Bladder microvascular endothelial cell (primary cell): Measurements from ENCODE around the gene PKD1. TPM values are rescaled to one million over a fixed set of nuclear protein-coding genes. Genes with fewer than 3 reads are reported as not detected.

Experiments used
- total RNA-seq: library from RNA; depleted of rRNA; stranded (reverse); fragments of >200 nt; gene quantifications from 2 replicates; pipeline ENCODE4 v1.2.3, GENCODE V29; 2014

PKD1 gene
- total RNA-seq: 36.4 and 82.1 TPM in 2 replicates

DNA sequence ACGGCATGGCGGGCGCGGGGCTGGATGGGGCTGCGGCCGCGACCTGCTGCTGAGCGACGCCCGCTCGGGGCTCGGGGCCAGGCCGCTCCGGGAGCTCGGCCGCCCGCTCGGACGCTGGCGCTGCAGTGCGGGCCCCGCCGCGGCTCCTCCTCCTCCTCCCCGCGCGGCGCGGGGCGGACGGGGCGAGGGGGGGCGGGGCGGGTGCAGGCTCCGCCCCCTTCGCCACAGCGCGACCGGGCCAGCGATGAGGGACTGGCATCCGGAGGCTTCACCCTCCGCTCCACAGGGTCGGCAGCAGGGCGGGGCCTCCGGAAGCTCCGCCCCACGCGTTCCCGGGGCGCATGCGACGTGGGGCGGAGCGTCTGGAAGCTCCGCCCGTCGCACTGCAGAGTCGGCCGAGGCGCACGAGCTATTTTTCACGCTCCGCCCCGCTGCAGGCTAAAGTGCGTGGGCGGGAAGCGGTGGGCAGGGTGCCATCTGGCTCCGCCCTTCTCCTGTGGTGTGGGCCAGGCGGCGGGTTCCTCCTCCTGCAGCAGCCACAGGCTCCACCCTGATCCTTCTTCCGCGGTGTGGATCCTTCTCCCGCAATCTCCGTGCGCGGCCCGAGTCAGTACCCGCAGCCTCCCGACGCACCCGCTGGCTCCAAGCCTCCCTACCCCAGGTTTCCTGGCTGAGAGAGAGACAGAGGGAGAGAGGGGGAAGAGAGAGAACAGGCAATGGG, at the start of gene PKD1:
PKD1 (minus strand) TSS at position 129 of the 721 bp plus-strand sequence. CDS start 209 bp downstream, outside the sequence.

DNA sequence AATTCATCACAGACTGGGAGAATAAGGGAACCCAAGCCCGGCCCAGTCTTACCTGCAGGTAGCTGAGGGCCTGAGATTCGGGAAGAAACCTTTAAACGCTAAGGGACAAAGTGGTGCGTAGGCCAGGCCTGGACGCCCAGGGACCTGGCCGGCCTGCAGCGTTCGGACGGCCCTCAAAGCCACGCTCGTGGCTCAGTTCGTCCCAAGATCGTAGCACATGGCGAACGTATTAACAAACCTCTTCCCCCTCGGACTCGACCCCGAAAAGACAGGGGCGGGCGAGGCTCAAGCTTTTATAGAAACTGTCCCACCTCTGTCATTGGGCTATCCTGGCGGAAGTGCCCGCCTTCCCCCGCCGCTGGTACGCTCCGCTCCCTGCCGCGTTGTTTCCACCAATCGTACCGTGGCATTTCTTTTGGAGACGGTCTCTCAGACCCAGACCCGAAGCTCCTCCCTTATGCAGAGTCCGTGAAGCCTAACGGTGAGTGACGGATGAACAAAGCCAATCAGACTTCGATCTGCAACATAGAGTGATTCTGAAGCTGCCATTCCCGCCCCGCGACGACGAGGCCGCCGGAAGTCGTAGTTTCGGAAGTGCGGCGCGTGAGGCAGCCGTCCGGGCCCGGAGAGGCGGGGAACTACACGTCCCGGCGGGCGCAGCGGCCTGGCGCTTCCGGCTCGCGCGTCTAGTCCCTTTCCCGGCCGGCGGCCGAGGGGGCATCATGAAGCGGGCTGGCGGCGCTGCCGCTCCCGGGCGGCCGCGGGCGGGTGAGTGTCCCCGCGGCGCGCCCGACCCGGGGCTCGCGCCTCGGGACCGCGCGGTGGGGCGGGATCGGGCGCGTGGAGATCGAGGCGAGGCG, 19.6 kb upstream of the PKD1 start, which contains the start of gene TRAF7:
TRAF7 (plus strand) TSS at position 692 of the 860 bp plus-strand sequence. CDS start 8,139 bp downstream, outside the sequence.

DNA sequence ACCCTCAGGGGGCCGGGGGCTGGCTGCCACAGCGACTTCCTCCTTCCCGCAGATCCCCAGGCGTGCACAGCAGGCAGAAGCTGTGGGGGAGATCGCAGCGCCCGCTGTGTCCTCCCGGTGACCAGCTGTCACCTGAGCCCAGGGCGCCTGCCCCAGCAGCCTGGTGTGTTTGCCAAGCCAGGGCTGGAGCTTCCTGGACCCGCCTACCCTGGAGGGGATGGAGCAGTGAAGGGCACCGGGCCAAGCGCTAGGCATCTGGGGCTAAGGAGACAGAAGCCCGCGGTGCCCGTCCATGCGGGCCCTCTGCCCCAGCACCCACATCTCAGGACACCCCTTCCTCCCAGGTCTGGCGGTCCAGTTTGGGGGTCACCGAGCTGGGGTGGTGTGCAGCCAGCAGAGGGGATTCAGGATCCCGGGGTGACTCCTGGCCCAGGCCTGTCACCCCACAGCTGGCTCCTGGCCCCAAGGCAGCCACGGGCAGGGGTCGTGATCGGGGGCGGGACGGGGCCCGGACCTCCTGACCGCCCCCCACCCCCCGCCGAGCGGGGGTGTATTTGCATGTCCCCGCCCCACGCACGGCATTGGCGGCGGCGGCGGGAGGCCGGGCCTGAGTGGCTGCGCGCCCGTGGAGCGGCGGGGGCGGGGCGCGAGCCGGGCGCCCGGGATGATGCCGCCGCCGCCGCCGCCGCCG, 12.4 kb upstream of the PKD1 start, which contains the start of gene RAB26:
RAB26 (plus strand) TSS at position 645 of the 691 bp plus-strand sequence. CDS start 159 bp downstream, outside the sequence.

DNA sequence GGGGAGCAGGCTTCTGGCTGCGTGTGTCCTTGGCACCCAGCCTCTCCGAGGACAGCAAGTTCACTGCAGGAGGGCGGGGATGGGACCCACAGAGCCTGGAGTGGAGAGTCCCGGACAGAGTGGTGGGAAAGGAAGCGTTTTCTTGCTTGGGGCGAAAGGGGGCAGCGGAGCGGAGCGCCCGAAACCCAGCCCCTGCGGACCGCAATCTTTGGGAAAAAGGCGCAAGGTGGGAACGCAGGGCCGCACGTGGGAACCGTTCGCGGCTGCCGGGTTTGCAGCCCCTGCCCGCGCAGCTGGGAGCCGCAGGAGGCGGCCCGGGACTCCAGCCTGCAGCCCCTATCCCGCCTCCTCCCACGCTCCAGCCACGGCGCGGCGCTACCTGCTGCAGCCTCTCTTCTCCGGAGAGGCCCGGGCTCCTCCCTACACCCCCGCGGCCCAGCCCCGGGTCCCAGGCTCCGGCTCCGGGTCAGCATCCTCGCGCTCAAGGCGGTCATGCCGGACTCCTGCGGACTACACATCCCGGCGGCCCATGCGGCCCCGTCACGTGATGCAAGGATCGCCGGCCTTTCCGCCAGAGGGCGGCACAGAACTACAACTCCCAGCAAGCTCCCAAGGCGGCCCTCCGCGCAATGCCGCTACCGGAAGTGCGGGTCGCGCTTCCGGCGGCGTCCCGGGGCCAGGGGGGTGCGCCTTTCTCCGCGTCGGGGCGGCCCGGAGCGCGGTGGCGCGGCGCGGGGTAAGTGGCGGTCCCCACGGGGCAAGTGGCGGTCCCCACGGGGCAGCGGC, 88.2 kb downstream of the PKD1 start, which contains the start of the genes NTHL1 and TSC2:
NTHL1 (minus strand) TSS at position 505 of the 786 bp plus-strand sequence; CDS start at position 494, 11 bp downstream.
TSC2 (plus strand) TSS at position 656 of the 786 bp plus-strand sequence. CDS start 631 bp downstream, outside the sequence.

Other genes with a start within 250 kb of the PKD1 start
- not detected in 2 replicates for gene HS3ST6, start 217.5 kb downstream of the PKD1 start, total RNA-seq
- 6.5 and 8.7 TPM in 2 replicates for gene MSRB1, start 192.7 kb downstream of the PKD1 start, total RNA-seq
- gene RPL3L, start 181.2 kb downstream of the PKD1 start, total RNA-seq: not detected in 2 replicates
- 133 and 143 TPM in 2 replicates for gene NDUFB10, start 176.4 kb downstream of the PKD1 start, total RNA-seq
- 1,957 and 2,987 TPM in 2 replicates for gene RPS2, start 171.1 kb downstream of the PKD1 start, total RNA-seq
- gene RNF151, start 169.0 kb downstream of the PKD1 start, total RNA-seq: not detected in 2 replicates
- gene TBL3, start 163.8 kb downstream of the PKD1 start, total RNA-seq: 33.7 and 61.0 TPM in 2 replicates
- gene NOXO1, start 154.4 kb downstream of the PKD1 start, total RNA-seq: 0.13 and 0.16 TPM in 2 replicates
- gene GFER, start 151.7 kb downstream of the PKD1 start, total RNA-seq: 11.1 and 12.3 TPM in 2 replicates
- 0.65 and 2.8 TPM in 2 replicates for gene SYNGR3, start 145.9 kb downstream of the PKD1 start, total RNA-seq
- gene ZNF598, start 126.1 kb downstream of the PKD1 start, total RNA-seq: 11.2 and 24.5 TPM in 2 replicates
- gene NPW, start 116.1 kb downstream of the PKD1 start, total RNA-seq: 0.16 TPM in 1 of 2 replicates, not detected in the other
- gene NHERF2, start 109.0 kb downstream of the PKD1 start, total RNA-seq: 52.4 and 55.7 TPM in 2 replicates
- 23.5 and 61.5 TPM in 2 replicates for gene NTHL1, start 88.1 kb downstream of the PKD1 start, total RNA-seq
- 32.4 and 79.5 TPM in 2 replicates for gene TSC2, start 87.9 kb downstream of the PKD1 start, total RNA-seq
- gene RAB26, start 12.7 kb upstream of the PKD1 start, total RNA-seq: 0.49 and 0.88 TPM in 2 replicates
- 59.9 and 113 TPM in 2 replicates for gene TRAF7, start 19.9 kb upstream of the PKD1 start, total RNA-seq
- gene CASKIN1, start 60.7 kb upstream of the PKD1 start, total RNA-seq: 0.50 TPM in 1 of 2 replicates, not detected in the other
- 10.5 and 12.0 TPM in 2 replicates for gene MLST8, start 69.6 kb upstream of the PKD1 start, total RNA-seq
- gene BRICD5, start 75.0 kb upstream of the PKD1 start, total RNA-seq: 2.1 and 5.0 TPM in 2 replicates
- gene PGP, start 78.9 kb upstream of the PKD1 start, total RNA-seq: 10.7 and 14.7 TPM in 2 replicates
- gene E4F1, start 87.7 kb upstream of the PKD1 start, total RNA-seq: 28.0 and 35.9 TPM in 2 replicates
- gene DNASE1L2, start 100.5 kb upstream of the PKD1 start, total RNA-seq: 0.32 and 0.63 TPM in 2 replicates
- gene ECI1, start 115.7 kb upstream of the PKD1 start, total RNA-seq: 19.2 and 23.5 TPM in 2 replicates
- gene RNPS1, start 132.2 kb upstream of the PKD1 start, total RNA-seq: 42.6 and 62.1 TPM in 2 replicates
- gene ABCA3, start 204.8 kb upstream of the PKD1 start, total RNA-seq: 19.4 and 67.6 TPM in 2 replicates